ENCODE measurements around the gene DTNA. TPM values are rescaled to one million over a fixed set of nuclear protein-coding genes. Genes with fewer than 3 reads are reported as not detected.

Gene DTNA
- total RNA-seq, 1 donor from 2014 or later = 21.0 TPM

DNA sequence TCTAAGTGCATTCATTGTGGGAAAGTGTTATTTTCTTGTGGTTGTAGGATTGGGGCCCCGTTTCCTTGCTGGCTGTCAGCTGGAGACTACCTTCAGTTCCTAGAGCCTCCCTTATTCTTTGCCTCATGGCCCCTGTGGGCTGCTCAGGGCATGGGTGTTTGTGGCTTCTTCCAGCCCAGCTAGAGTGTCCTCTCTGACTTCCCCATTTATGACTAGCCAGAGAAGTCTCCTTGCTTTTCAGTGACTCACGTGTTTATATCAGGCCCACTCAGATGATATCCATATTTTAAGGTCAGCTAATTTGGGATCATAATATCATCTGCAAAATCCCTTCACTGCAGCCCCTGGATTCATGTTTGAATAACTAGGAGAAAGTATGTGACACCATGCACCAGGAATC, 62.8 kb downstream of the DTNA start:
- intact Hi-C loops (cut with DNase I) = no loop called here
- H3K27ac ChIP-seq = no peak overlapping the region
- DNase-seq = no peak
- H3K27me3 ChIP-seq (ENCODE audit: low read depth) = no peaks in the 10 kb centered on the region
- TF ChIP-seq, protein P1, sequence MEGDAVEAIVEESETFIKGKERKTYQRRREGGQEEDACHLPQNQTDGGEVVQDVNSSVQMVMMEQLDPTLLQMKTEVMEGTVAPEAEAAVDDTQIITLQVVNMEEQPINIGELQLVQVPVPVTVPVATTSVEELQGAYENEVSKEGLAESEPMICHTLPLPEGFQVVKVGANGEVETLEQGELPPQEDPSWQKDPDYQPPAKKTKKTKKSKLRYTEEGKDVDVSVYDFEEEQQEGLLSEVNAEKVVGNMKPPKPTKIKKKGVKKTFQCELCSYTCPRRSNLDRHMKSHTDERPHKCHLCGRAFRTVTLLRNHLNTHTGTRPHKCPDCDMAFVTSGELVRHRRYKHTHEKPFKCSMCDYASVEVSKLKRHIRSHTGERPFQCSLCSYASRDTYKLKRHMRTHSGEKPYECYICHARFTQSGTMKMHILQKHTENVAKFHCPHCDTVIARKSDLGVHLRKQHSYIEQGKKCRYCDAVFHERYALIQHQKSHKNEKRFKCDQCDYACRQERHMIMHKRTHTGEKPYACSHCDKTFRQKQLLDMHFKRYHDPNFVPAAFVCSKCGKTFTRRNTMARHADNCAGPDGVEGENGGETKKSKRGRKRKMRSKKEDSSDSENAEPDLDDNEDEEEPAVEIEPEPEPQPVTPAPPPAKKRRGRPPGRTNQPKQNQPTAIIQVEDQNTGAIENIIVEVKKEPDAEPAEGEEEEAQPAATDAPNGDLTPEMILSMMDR (IDR thresholded peaks at IDR 0.05) = no peak
- ATAC-seq = no peak
- H3K4me1 ChIP-seq = peaks cover 8% of the 10 kb centered on the region
- H3K36me3 ChIP-seq = no peaks in the 10 kb centered on the region
- H3K4me3 ChIP-seq = no peak overlapping the region
- H3K9me3 ChIP-seq = no peaks in the 10 kb centered on the region

DNA sequence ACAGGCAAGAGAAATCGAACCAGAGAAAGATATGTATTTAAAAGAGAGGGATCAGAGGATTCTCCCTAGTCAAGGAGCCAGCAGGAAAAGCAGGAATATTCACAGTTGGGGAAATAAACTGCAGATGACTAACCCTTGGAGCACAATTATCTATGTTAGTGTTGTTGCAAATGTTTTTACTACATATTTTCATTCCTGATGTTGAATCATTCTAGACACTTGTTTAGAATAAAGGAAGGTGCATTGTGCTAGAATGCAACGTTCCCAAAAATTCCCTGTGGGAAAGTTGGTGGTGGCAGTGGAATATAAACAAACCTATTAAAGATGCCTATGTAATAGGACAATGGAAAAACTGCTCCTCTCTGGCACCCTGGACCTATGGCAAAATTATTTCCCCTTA, 63.3 kb downstream of the DTNA start:
- TF ChIP-seq, protein P1 (IDR thresholded peaks at IDR 0.05) = no peak
- no peak overlapping the region for H3K27ac ChIP-seq

DNA sequence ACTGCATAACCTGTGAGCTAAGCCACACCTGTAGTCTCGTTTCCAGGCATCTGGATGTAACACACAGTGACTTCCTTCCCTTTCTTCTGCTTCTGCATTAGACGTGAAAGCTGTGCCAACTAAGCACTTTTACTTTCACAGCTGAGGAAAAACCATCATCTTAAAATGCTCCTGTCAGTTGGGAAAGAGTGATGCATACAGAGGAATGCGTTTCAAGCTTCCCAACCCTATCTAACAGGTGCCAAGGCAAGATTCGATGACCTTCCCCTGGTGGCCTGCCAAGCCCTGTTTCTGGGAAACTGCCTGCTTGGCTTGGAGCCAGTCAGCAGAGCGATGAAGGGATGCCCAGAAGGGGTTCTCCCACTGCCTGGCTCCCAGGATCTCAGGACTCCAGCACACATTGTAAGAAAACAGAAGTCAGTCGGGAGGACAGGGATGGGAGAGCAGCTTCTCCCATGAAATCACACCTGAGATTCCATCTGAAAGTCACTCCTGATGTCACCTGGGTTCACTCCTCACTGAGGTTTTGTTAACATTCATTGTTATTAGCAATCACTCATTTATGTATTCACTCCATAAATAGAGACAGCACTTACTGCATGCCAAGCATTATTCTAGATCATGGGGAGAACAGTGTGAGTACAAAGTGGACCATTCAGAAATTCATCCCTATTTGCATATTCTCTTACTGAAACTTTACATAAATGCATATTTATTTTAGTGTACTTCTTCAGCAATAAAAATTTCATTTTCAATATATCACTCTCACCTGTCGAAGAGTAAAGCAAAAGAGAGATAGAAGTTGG, 64.1 kb downstream of the DTNA start:
- no peak overlapping the region for H3K4me3 ChIP-seq
- H3K27ac ChIP-seq = no peak overlapping the region
- H3K4me1 ChIP-seq = peaks cover 8% of the 10 kb centered on the region
- intact Hi-C loops (cut with DNase I) = no loop called here
- H3K9me3 ChIP-seq = no peaks in the 10 kb centered on the region
- ATAC-seq (peak in 1 of 2 donors; percentile 54), DNase-seq (no peak)
- no peaks in the 10 kb centered on the region for H3K36me3 ChIP-seq
- TF ChIP-seq, protein P1 (IDR thresholded peaks at IDR 0.05) = no peak
- H3K27me3 ChIP-seq (ENCODE audit: low read depth) = no peaks in the 10 kb centered on the region

More for the DNA sequence above, 63.3 kb downstream of the DTNA start:
- no peaks in the 10 kb centered on the region for H3K27me3 ChIP-seq (ENCODE audit: low read depth)
- ATAC-seq (no peak), DNase-seq (no peak)
- H3K9me3 ChIP-seq = no peaks in the 10 kb centered on the region
- H3K36me3 ChIP-seq = no peaks in the 10 kb centered on the region
- H3K4me3 ChIP-seq = no peak overlapping the region
- H3K4me1 ChIP-seq = peaks cover 8% of the 10 kb centered on the region
- intact Hi-C loops (cut with DNase I) = no loop called here

DNA sequence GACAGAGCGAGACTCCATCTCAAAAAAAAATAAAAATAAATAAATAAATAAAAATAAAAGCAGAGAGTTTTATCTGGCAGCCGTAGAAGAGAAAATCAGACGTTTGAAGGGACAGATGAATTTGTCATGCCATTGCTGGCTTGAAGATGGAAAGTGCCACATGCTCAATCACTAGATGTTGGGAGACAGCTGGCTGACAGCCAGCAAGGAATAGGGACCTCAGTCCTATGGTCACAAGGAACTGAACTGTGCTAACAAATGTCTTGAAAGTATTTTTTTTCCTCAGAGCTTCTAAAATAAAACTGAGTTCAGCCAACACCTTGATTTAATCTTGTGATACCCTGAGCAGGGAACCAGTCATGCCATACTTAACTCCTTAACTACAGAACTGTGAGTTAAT, 65.4 kb downstream of the DTNA start:
- DNase-seq = no peak
- Histone ChIP-seq H3K36me3 (no peaks in the 10 kb centered on the region), H3K27ac (no peak overlapping the region), H3K9me3 (no peaks in the 10 kb centered on the region), H3K4me3 (no peak overlapping the region), H3K4me1 (peaks cover 8% of the 10 kb centered on the region), H3K27me3 (ENCODE audit: low read depth) (no peaks in the 10 kb centered on the region)
- intact Hi-C loops (cut with DNase I) = no loop called here
- TF ChIP-seq, protein P1 (IDR thresholded peaks at IDR 0.05) = no peak
- ATAC-seq = no peak

DNA sequence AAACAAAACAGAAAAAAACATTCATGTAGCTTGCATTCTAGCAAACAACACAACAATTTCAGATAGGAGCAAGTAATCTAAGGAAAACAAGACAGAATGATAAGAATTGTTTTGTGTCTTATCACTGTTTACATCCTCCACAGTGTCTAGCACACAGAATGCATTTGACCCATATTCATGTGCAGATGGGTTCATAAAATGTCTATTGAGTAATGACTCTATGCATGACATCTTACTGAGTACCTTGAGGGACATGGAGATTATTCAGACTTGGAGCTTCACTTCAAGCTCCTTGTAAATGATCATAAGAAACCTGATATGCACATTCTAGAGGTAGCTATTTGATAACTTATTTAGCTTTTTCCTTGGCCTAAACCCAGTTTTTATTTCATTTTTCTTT, 69.0 kb downstream of the DTNA start:
- H3K27me3 ChIP-seq (ENCODE audit: low read depth) = no peaks in the 10 kb centered on the region
- intact Hi-C loops (cut with DNase I) = no loop called here
- no peaks in the 10 kb centered on the region for H3K9me3 ChIP-seq
- DNase-seq = no peak
- peaks cover 1% of the 10 kb centered on the region for H3K4me1 ChIP-seq
- TF ChIP-seq, protein P1 (IDR thresholded peaks at IDR 0.05) = no peak
- no peak overlapping the region for H3K4me3 ChIP-seq
- H3K27ac ChIP-seq = no peak overlapping the region
- H3K36me3 ChIP-seq = no peaks in the 10 kb centered on the region
- ATAC-seq = no peak
